Measurements from ENCODE around the gene ADGRA1. TPM values are rescaled to one million over a fixed set of nuclear protein-coding genes. Genes with fewer than 3 reads are reported as not detected.

Gene ADGRA1
- total RNA-seq, 1 donor from 2014 or later: 0.99 TPM

- no peak for TF ChIP-seq CTCF (conservative IDR thresholded peaks at IDR 0.05)
- Mint-ChIP-seq H3K9me3 (no peaks in the 10 kb centered on the region), H3K27me3 (peaks cover 50% of the 10 kb centered on the region), H3K27ac (no peak overlapping the region), H3K4me1 (ENCODE audit: unreplicated experiment) (no peaks in the 10 kb centered on the region), H3K4me3 (no peak overlapping the region), H3K36me3 (no peaks in the 10 kb centered on the region)
- no peak for DNase-seq (ENCODE audit: extremely low spot score, unreplicated experiment)
Measured at GRCh38 chr10:133094286-133094685, 6.6 kb downstream of the ADGRA1 start.

DNA sequence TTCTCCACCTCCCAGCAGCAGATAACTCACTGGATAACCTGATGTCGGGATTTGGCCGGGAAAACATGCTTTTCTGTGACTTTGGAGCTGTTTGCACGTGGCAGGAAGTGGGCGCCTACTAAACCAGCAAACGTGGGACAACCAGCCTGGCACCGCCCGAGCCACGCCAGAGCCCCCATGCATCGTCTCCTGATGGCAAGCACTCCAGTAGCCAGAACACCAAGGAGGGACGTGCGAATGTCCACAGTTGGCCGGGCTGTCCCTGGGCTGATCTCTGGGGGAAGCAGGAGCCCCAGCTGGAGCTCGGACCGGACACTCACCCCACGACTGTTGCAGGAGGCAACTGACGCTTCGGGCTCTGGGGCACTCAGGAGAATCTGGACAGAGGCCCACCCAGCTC is 7.1 kb downstream of the ADGRA1 start:
- Mint-ChIP-seq H3K4me3 (no peak overlapping the region), H3K27ac (no peak overlapping the region), H3K4me1 (ENCODE audit: unreplicated experiment) (no peaks in the 10 kb centered on the region), H3K27me3 (peaks cover 45% of the 10 kb centered on the region), H3K9me3 (no peaks in the 10 kb centered on the region), H3K36me3 (no peaks in the 10 kb centered on the region)
- DNase-seq (ENCODE audit: extremely low spot score, unreplicated experiment): no peak
- no peak for TF ChIP-seq CTCF (conservative IDR thresholded peaks at IDR 0.05)

DNA sequence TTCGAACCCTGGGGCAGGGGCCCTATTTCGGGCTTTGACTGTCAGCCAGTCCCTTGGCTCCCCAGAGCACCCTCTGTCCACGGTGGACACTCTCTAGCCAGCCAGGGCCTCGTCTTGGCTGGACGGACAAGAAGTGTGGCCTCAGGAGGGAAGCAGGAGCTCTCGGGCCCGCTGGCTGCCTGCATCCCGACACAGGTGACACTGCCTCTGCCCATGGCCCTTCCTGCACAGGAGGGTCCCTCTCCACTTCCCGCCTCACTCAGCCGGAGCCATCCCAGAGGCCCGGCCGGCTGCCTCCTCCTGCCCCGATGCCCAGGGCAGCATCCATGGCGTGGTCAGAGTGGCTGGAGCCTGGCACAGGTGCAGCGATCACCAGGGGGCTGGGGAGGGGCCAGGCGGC is 7.9 kb downstream of the ADGRA1 start:
- DNase-seq (ENCODE audit: extremely low spot score, unreplicated experiment): no peak
- H3K27me3 Mint-ChIP-seq: peaks cover 37% of the 10 kb centered on the region
- no peak for TF ChIP-seq CTCF (conservative IDR thresholded peaks at IDR 0.05)
- H3K9me3 Mint-ChIP-seq: no peaks in the 10 kb centered on the region
- no peaks in the 10 kb centered on the region for H3K4me1 Mint-ChIP-seq (ENCODE audit: unreplicated experiment)
- H3K27ac Mint-ChIP-seq: no peak overlapping the region
- no peak overlapping the region for H3K4me3 Mint-ChIP-seq
- H3K36me3 Mint-ChIP-seq: no peaks in the 10 kb centered on the region

GRCh38 chr10:133096616-133097269 is 9.0 kb downstream of the ADGRA1 start:
- no peak for TF ChIP-seq CTCF (conservative IDR thresholded peaks at IDR 0.05)
- Mint-ChIP-seq H3K9me3 (no peaks in the 10 kb centered on the region), H3K4me3 (no peak overlapping the region), H3K36me3 (no peaks in the 10 kb centered on the region), H3K4me1 (ENCODE audit: unreplicated experiment) (peaks cover 7% of the 10 kb centered on the region), H3K27me3 (peaks cover 37% of the 10 kb centered on the region), H3K27ac (no peak overlapping the region)
- DNase-seq (ENCODE audit: extremely low spot score, unreplicated experiment): no peak

DNA sequence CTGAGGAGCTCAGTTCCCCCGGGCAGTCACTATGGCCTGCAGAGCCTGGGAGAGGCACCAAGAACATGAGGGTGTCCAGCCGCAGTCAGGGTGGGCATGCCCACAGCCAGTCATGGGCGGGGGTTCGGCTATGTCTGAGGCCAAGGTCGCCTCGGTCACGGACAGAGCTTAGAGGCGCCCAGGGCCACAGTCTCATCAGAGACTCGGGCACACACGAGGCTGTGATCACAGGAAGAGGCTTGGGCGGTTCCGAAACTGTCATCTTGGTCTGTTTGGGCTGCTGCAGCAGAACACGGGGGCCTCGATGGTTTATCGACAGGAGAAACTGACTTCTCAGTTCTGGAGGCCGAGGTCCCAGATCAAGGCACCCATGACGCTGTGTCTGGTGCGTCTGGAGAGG is 9.7 kb downstream of the ADGRA1 start:
- Mint-ChIP-seq H3K27me3 (peaks cover 35% of the 10 kb centered on the region), H3K27ac (no peak overlapping the region), H3K4me1 (ENCODE audit: unreplicated experiment) (peaks cover 9% of the 10 kb centered on the region), H3K36me3 (no peaks in the 10 kb centered on the region), H3K4me3 (no peak overlapping the region), H3K9me3 (no peaks in the 10 kb centered on the region)
- no peak for DNase-seq (ENCODE audit: extremely low spot score, unreplicated experiment)
- TF ChIP-seq CTCF (conservative IDR thresholded peaks at IDR 0.05): no peak

DNA sequence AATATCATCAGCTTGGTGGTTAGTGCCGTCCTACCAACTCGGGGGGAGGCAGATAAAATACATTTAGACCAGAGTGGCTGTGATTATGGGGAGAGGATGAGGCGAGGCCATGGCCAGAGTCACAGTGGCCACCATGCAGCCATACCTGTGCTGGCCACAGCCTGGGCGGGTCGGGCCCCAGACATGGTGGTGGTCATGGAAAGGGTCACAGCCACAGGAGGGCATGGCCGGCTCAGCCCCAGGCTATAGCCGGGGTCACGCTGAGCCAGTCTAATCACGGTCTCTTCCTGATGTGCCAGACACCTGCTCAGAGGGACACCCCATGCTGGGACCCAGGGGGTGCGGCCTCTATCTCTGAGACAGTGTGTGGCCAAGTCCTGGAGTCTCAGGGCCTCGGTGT is 10.2 kb downstream of the ADGRA1 start:
- Mint-ChIP-seq H3K36me3 (no peaks in the 10 kb centered on the region), H3K9me3 (no peaks in the 10 kb centered on the region), H3K4me3 (no peak overlapping the region), H3K27me3 (peaks cover 32% of the 10 kb centered on the region), H3K4me1 (ENCODE audit: unreplicated experiment) (peaks cover 9% of the 10 kb centered on the region), H3K27ac (no peak overlapping the region)
- TF ChIP-seq CTCF (conservative IDR thresholded peaks at IDR 0.05): no peak
- DNase-seq (ENCODE audit: extremely low spot score, unreplicated experiment): no peak

Data from type B pancreatic cell (in vitro differentiated cells).